OCI-LY1 (cell line): ENCODE results near the gene CREB5.

Source experiments
- H2AFZ ChIP-seq: fragments of 200-600 bp; sonication (generic), shearing (Covaris generic); 2 replicates; pipeline ENCODE4 v1.6.0; 2014; ENCODE audit warnings: antibody characterized with exemption, mild to moderate bottlenecking, low read length
- H3F3A ChIP-seq: fragments of 200-600 bp; sonication (generic), shearing (Covaris generic); 2 replicates; pipeline ENCODE4 v1.6.0; 2014; ENCODE audit warnings: mild to moderate bottlenecking, antibody characterized with exemption, low read length, moderate library complexity; ENCODE audit not compliant: insufficient read depth
- H3K27ac ChIP-seq: fragments of 200-600 bp; sonication (generic); 2 replicates; pipeline ENCODE4 v1.5.1; 2014; ENCODE audit warnings: low read length, mixed run types, mild to moderate bottlenecking, low read depth; ENCODE audit not compliant: poor library complexity, severe bottlenecking
- H3K27me3 ChIP-seq: fragments of 200-600 bp; sonication (generic); 2 replicates; pipeline ENCODE4 v1.6.0; 2014; ENCODE audit warnings: antibody characterized with exemption, mild to moderate bottlenecking, low read length, moderate library complexity; ENCODE audit not compliant: insufficient read depth
- H3K36me3 ChIP-seq: fragments of 200-600 bp; sonication (generic); 2 replicates; pipeline ENCODE4 v1.6.1; 2014; ENCODE audit warnings: mild to moderate bottlenecking, antibody characterized with exemption, low read length, moderate library complexity, mixed read lengths; ENCODE audit not compliant: insufficient read depth
- H3K4me1 ChIP-seq: fragments of 200-600 bp; sonication (generic); 2 replicates; pipeline ENCODE4 v1.5.1; 2014; ENCODE audit warnings: mild to moderate bottlenecking, low read length, moderate library complexity; ENCODE audit not compliant: insufficient read depth, severe bottlenecking
- H3K4me2 ChIP-seq: fragments of 200-600 bp; sonication (generic), shearing (Covaris generic); 2 replicates; pipeline ENCODE4 v1.6.1; 2014; ENCODE audit warnings: low read length
- H3K4me3 ChIP-seq: fragments of 200-600 bp; sonication (generic); 2 replicates; pipeline ENCODE4 v1.5.1; 2014; ENCODE audit warnings: low read length, low read depth, mild to moderate bottlenecking, mixed read lengths; ENCODE audit not compliant: poor library complexity, severe bottlenecking
- H3K79me2 ChIP-seq: fragments of 200-600 bp; shearing (Covaris generic); 2 replicates; pipeline ENCODE4 v1.6.1; 2016; ENCODE audit warnings: mixed run types, low read length, mixed read lengths; ENCODE audit not compliant: insufficient read depth
- H3K9ac ChIP-seq: fragments of 200-600 bp; sonication (generic), shearing (Covaris generic); 2 replicates; pipeline ENCODE4 v1.6.1; 2014; ENCODE audit warnings: mild to moderate bottlenecking, low read length, mixed read lengths
- H3K9me2 ChIP-seq: fragments of 200-600 bp; sonication (generic), shearing (Covaris generic); 2 replicates; pipeline ENCODE4 v1.6.1; 2014; ENCODE audit warnings: low read depth, mild to moderate bottlenecking, low read length, mixed read lengths
- H3K9me3 ChIP-seq: fragments of 200-600 bp; shearing (Covaris generic); 2 replicates; pipeline ENCODE4 v1.6.1; 2014; ENCODE audit warnings: low read length, mixed read lengths
- H4K20me1 ChIP-seq: fragments of 200-600 bp; sonication (generic), shearing (Covaris generic); 2 replicates; pipeline ENCODE4 v1.6.0; 2016; ENCODE audit warnings: mild to moderate bottlenecking, low read length; ENCODE audit not compliant: insufficient read depth
- EZH2 ChIP-seq: fragments of 200-600 bp; sonication (generic), shearing (Covaris generic); IDR thresholded peaks from 2 replicates; pipeline ENCODE4 v1.8.0; 2017; ENCODE audit warnings: borderline replicate concordance, mixed run types, mild to moderate bottlenecking, antibody characterized with exemption, low read length, moderate library complexity, mixed read lengths
- TF ChIP-seq, protein P1 (sequence below): fragments of 200-600 bp; sonication (generic), shearing (Covaris generic); IDR thresholded peaks from 2 replicates; pipeline ENCODE4 v1.5.1; 2017; ENCODE audit warnings: mild to moderate bottlenecking, antibody characterized with exemption, low read length, moderate library complexity, mixed read lengths

Gene CREB5

DNA sequence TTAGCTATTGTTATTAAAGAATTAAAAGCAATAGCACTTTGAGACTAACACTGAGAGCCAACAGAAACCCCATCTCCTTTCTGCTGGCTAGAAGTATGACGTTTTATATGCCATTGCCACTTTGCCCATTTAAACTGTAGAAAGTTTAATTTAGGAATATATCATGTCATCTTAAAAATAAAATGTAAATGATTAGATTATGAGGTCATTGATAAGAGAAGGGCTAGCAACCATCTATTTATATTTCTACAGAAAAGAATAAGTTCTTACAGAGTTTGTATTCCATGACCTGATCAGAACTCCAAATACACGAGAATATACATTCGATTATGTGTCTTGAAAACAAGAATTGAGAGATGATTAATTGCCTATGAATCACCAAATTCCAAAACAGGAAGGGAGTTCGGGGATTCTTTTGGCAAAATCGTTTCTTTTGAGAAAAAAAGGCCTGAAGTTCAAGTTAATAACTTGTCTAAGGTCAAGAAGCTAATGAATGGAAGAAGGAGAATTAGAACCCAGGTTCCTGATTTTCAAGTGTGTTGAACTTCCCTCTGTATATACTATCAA, 318.9 kb downstream of the CREB5 start:
- no peak overlapping the region for H3K27ac ChIP-seq
- no peak for TF ChIP-seq EZH2
- TF ChIP-seq, protein P1, sequence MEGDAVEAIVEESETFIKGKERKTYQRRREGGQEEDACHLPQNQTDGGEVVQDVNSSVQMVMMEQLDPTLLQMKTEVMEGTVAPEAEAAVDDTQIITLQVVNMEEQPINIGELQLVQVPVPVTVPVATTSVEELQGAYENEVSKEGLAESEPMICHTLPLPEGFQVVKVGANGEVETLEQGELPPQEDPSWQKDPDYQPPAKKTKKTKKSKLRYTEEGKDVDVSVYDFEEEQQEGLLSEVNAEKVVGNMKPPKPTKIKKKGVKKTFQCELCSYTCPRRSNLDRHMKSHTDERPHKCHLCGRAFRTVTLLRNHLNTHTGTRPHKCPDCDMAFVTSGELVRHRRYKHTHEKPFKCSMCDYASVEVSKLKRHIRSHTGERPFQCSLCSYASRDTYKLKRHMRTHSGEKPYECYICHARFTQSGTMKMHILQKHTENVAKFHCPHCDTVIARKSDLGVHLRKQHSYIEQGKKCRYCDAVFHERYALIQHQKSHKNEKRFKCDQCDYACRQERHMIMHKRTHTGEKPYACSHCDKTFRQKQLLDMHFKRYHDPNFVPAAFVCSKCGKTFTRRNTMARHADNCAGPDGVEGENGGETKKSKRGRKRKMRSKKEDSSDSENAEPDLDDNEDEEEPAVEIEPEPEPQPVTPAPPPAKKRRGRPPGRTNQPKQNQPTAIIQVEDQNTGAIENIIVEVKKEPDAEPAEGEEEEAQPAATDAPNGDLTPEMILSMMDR, result no peak
- no peaks in the 10 kb centered on the region for H4K20me1 ChIP-seq
- no peaks in the 10 kb centered on the region for H3K4me1 ChIP-seq
- H3K9ac ChIP-seq, result no peak overlapping the region
- H3F3A ChIP-seq, result no peaks in the 10 kb centered on the region
- H3K36me3 ChIP-seq, result peaks cover 37% of the 10 kb centered on the region
- H3K9me3 ChIP-seq, result no peaks in the 10 kb centered on the region
- no peak overlapping the region for H2AFZ ChIP-seq
- H3K4me3 ChIP-seq, result no peak overlapping the region
- no peaks in the 10 kb centered on the region for H3K79me2 ChIP-seq
- H3K27me3 ChIP-seq, result no peaks in the 10 kb centered on the region
- no peaks in the 10 kb centered on the region for H3K9me2 ChIP-seq
- H3K4me2 ChIP-seq, result no peak overlapping the region

DNA sequence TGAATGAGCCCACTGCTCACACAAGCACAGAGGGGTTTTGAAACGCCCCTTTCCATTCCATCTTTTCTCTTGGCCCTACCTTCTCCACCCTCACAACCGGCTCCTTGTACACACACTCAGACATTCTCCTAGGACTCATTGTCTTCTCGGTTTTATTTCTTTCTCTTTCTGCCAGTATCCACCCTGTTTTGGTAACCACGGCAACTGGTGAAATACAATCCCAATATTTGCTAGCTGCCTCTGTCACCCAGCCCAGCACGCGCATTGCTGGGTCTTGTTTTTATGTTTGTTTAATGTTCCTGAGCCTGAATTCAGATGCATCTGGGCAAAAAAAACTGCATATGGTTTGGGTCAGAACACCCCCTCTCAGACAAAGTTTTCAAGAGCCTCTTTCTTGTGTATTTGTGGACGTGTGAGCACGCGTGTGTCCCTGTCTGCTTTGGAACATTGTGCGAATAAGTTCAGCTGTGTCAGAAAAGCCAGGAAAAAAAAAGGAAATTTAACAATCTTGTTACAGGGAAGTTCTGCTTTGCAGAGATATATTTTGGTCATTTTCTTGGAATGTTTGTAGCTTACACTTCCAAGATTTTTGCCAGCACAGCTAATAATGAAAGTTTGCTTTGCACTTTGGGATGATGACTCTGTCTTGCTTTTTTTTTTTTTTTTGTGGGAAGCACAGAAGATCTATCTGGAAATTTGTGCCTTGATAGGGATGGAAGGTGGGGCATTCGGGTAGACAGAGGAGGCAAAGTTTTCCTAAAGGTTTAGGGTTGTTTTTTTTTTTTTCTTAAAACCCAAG, 320.0 kb downstream of the CREB5 start:
- H4K20me1 ChIP-seq, result no peaks in the 10 kb centered on the region
- H3K4me3 ChIP-seq, result no peak overlapping the region
- no peak overlapping the region for H3K4me2 ChIP-seq
- H3K79me2 ChIP-seq, result no peaks in the 10 kb centered on the region
- H3K9me3 ChIP-seq, result no peaks in the 10 kb centered on the region
- TF ChIP-seq EZH2, result no peak
- TF ChIP-seq, protein P1, result no peak
- no peak overlapping the region for H3K9ac ChIP-seq
- no peaks in the 10 kb centered on the region for H3K9me2 ChIP-seq
- H3K36me3 ChIP-seq, result peaks cover 30% of the 10 kb centered on the region
- H2AFZ ChIP-seq, result no peak overlapping the region
- H3F3A ChIP-seq, result no peaks in the 10 kb centered on the region
- H3K4me1 ChIP-seq, result no peaks in the 10 kb centered on the region
- H3K27ac ChIP-seq, result no peak overlapping the region
- no peaks in the 10 kb centered on the region for H3K27me3 ChIP-seq

DNA sequence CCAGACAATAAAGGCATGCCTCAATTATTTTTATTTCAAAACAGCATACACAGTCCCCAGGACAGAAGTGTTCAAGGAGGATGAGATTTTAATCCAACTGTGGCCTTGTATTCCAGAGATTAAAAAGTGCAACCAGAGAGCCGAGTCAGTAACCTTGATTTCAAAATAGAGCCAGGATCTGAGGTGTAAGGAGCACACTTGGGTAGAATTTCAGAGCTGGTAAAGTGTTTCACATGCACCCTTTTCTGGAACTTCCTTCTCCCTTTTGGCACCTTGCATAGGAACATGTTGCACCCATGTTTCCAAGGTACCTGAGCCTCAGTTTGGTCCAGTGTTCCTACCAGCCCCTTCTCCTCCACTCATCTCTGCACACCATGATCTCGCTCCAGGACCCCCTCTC, 320.7 kb downstream of the CREB5 start:
- Histone ChIP-seq H3K27me3 (no peaks in the 10 kb centered on the region), H3K36me3 (peaks cover 25% of the 10 kb centered on the region), H3K79me2 (no peaks in the 10 kb centered on the region), H3K4me3 (no peak overlapping the region), H3F3A (no peaks in the 10 kb centered on the region), H3K9me3 (no peaks in the 10 kb centered on the region), H3K4me2 (no peak overlapping the region), H3K9me2 (no peaks in the 10 kb centered on the region), H3K4me1 (no peaks in the 10 kb centered on the region), H3K27ac (no peak overlapping the region), H2AFZ (no peak overlapping the region), H3K9ac (no peak overlapping the region), H4K20me1 (no peaks in the 10 kb centered on the region)
- TF ChIP-seq, protein P1, result no peak
- TF ChIP-seq EZH2, result no peak
